A549 (cell line): ENCODE measurements around the gene TTC21A. TPM values are rescaled to one million over a fixed set of nuclear protein-coding genes. Genes with fewer than 3 reads are reported as not detected.

ENCODE experiments used
- ATAC-seq, 2 experiments: fragments of 200-7000 bp in 1 of 2; fragments of >200 bp in 1 of 2; cut with Nextera tagmentation in 1 of 2; cut with Tn5 transposase in 1 of 2; 3 replicates each; pipeline versions ENCODE4 v1.8.0 to v1.9.1; 2018 to 2020; ENCODE audit warnings: mild to moderate bottlenecking in 1 of 2, moderate library complexity in 1 of 2
- CTCF ChIA-PET: fragments of 300-600 bp; sonication (Branson Sonifier 250); formaldehyde crosslinking; extraction: SDS; loops from one replicate; lab custom pipeline; 2021; ENCODE audit warnings: antibody characterized with exemption, inconsistent platforms; lab: Yijun Ruan, JAX
- POLR2A ChIA-PET: fragments of 350-600 bp; formaldehyde crosslinking; extraction: SDS; loops from one replicate; lab custom pipeline; 2021; ENCODE audit warnings: antibody characterized with exemption, inconsistent platforms; lab: Yijun Ruan, JAX
- DNase-seq, 2 experiments: peaks; one replicate each; pipeline versions ENCODE4 v3.0.0 to v3.0.0-alpha.2; 2011 to 2016; ENCODE audit warnings: low read depth in 1 of 2, low spot score in 1 of 2
- FAIRE-seq: peaks from 2 replicates; lab custom pipeline; 2011; peaks lifted over from hg19 to GRCh38; lab: Jason Lieb, UNC
- H3K27ac ChIP-seq, 2 experiments: fragments of >200 bp; sonication (Bioruptor Twin); formaldehyde crosslinking; 3 replicates each; pipeline ENCODE4 v1.5.1; 2016 to 2017
- H3K4me1 ChIP-seq: fragments of >200 bp; sonication (Bioruptor Twin); formaldehyde crosslinking; 3 replicates; pipeline ENCODE4 v1.6.1; 2016
- H3K4me2 ChIP-seq: fragments of >200 bp; sonication (Bioruptor Twin); formaldehyde crosslinking; 3 replicates; pipeline ENCODE4 v1.6.1; 2016
- H3K4me3 ChIP-seq: fragments of >200 bp; sonication (Bioruptor Twin); formaldehyde crosslinking; 3 replicates; pipeline ENCODE4 v1.5.1; 2016
- H3K9me3 ChIP-seq: fragments of >200 bp; sonication (Bioruptor Twin); formaldehyde crosslinking; 3 replicates; pipeline ENCODE4 v1.6.1; 2016
- EHF ChIP-seq: fragments of 250-450 bp; sonication (Bioruptor Pico); IDR thresholded peaks from 2 replicates; pipeline ENCODE4 v1.5.0; 2020; ENCODE audit warnings: mild to moderate bottlenecking
- EP300 ChIP-seq, 2 experiments: fragments of >200 bp; sonication (Bioruptor Twin); formaldehyde crosslinking; IDR thresholded peaks; 2 replicates in 1 of 2; 3 replicates in 1 of 2; pipeline ENCODE4 v1.6.1; 2016 to 2017
- ESRRA ChIP-seq: fragments of 150-350 bp; IDR thresholded peaks from 2 replicates; pipeline ENCODE4 v1.6.1; 2014; ENCODE audit warnings: mild to moderate bottlenecking, low read length, borderline replicate concordance
- FOSL2 ChIP-seq, 2 experiments: fragments of 450-650 bp in 1 of 2; fragments of >200 bp in 1 of 2; sonication (Bioruptor Twin) in 1 of 2; formaldehyde crosslinking; IDR thresholded peaks; 2 replicates each; pipeline versions ENCODE4 v1.5.0 to v1.6.1; 2016 to 2020; ENCODE audit warnings: mild to moderate bottlenecking in 1 of 2, moderate library complexity in 1 of 2
- GATA3 ChIP-seq: IDR thresholded peaks from 2 replicates; pipeline ENCODE4 v1.6.1; 2012; ENCODE audit warnings: borderline replicate concordance
- HEYL ChIP-seq: fragments of 250-450 bp; sonication (Bioruptor Pico); IDR thresholded peaks from 2 replicates; pipeline ENCODE4 v1.8.0; 2021; ENCODE audit warnings: mild to moderate bottlenecking, moderate library complexity
- HOXA7 ChIP-seq: fragments of 250-450 bp; sonication (Bioruptor Pico); IDR thresholded peaks from 2 replicates; pipeline ENCODE4 v1.5.0; 2020; ENCODE audit warnings: mild to moderate bottlenecking, moderate library complexity
- HOXB5 ChIP-seq: fragments of 250-450 bp; sonication (Bioruptor Pico); IDR thresholded peaks from 2 replicates; pipeline ENCODE4 v1.5.0; 2020; ENCODE audit warnings: mild to moderate bottlenecking, moderate library complexity
- JUNB ChIP-seq: fragments of >200 bp; sonication (Bioruptor Twin); formaldehyde crosslinking; IDR thresholded peaks from 2 replicates; pipeline ENCODE4 v1.6.1; 2016
- NR3C1 ChIP-seq: fragments of >200 bp; sonication (Bioruptor Twin); formaldehyde crosslinking; IDR thresholded peaks from 3 replicates; pipeline ENCODE4 v1.6.1; 2017
- PHF8 ChIP-seq: fragments of 200-600 bp; sonication (generic); IDR thresholded peaks from 2 replicates; pipeline ENCODE4 v1.6.1; 2016; ENCODE audit warnings: low read depth, mild to moderate bottlenecking, antibody characterized with exemption, moderate library complexity, borderline replicate concordance
- POLR2A ChIP-seq: IDR thresholded peaks from 2 replicates; pipeline ENCODE4 v1.6.1; 2012; ENCODE audit warnings: mild to moderate bottlenecking, low read length
- RARB ChIP-seq: fragments of 250-450 bp; sonication (Bioruptor Pico); IDR thresholded peaks from 2 replicates; pipeline ENCODE4 v1.8.0; 2021; ENCODE audit warnings: mild to moderate bottlenecking, moderate library complexity
- RNF2 ChIP-seq: fragments of 200-600 bp; sonication (generic); IDR thresholded peaks from 2 replicates; pipeline ENCODE4 v1.6.1; 2016; ENCODE audit warnings: low read depth, mild to moderate bottlenecking, antibody characterized with exemption, moderate library complexity, borderline replicate concordance
- TFCP2L1 ChIP-seq: fragments of 250-450 bp; sonication (Bioruptor Pico); IDR thresholded peaks from 2 replicates; pipeline ENCODE4 v1.5.0; 2021; ENCODE audit warnings: mild to moderate bottlenecking
- TP53 ChIP-seq: fragments of 250-450 bp; sonication (Bioruptor Pico); IDR thresholded peaks from 2 replicates; pipeline ENCODE4 v1.5.0; 2021; ENCODE audit warnings: mild to moderate bottlenecking, moderate library complexity
- WGBS: methylation state at CpG from one replicate; pipeline ENCODE4 v1.1.6; 2017; ENCODE audit errors: missing lambda C conversion rate; 5-methylcytosine and 5-hydroxymethylcytosine counted together
- polyA plus RNA-seq, 4 experiments: library from polyadenylated mRNA; depleted of rRNA in 3 of 4; stranded (reverse); fragments of >200 nt; fragmentation: RNase III in 1 of 4; extraction: RNeasy Plus Mini Kit Qiagen cat#74134 plus additional on column Dnase treatment in 1 of 4; gene quantifications; 2 replicates in 3 of 4; 3 replicates in 1 of 4; pipeline ENCODE4 v1.2.3, GENCODE V29; 2011 to 2017
- TF ChIP-seq, protein P1 (sequence below): fragments of >200 bp; sonication (Bioruptor Twin); formaldehyde crosslinking; IDR thresholded peaks from 3 replicates; pipeline ENCODE4 v1.5.1; 2016
- TF ChIP-seq, protein P2 (sequence below): fragments of 150-350 bp; IDR thresholded peaks from 2 replicates; pipeline ENCODE4 v1.6.1; 2014; ENCODE audit warnings: low read depth, mild to moderate bottlenecking, low read length
- TF ChIP-seq, protein P3 (sequence below): IDR thresholded peaks from 2 replicates; pipeline ENCODE4 v1.6.1; 2012
- TF ChIP-seq, protein P4 (sequence below): fragments of 450-650 bp; IDR thresholded peaks from 2 replicates; pipeline ENCODE4 v1.6.1; 2014; ENCODE audit warnings: antibody characterized with exemption

TTC21A gene
- polyA plus RNA-seq, 2 of the 4 experiments (the other 2 are of a cell fraction): 1.1 to 1.4 TPM

DNA sequence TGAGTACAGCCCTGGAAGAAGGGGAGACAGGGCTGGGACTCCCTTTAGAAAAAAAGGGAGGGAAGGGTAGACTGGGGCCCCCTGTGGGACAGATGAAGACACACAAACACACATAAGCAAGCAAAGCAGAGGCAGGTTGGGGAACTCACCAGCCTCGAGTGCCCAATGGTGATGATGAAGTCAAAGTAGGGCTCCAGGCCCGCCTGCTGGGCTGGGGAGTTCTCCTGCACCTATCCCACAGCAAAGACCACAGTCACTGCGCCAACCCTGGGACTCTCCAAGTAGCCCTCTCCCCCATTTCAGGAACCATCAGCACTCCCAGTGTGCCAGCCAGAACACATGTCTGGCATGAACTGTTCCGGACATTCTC lies 4.2 kb upstream of the TTC21A start:
- H3K27ac ChIP-seq: no peak overlapping the region
- no peak overlapping the region for H3K4me2 ChIP-seq
- 85% methylated on average over 4 of the region's 4 CpGs for WGBS
- H3K4me1 ChIP-seq: peaks cover 13% of the 10 kb centered on the region; the same call in 2 of the 3 replicates
- H3K4me3 ChIP-seq: no peak overlapping the region
- no peak for ATAC-seq
- TF ChIP-seq EP300 (IDR thresholded peaks at IDR 0.05): no peak
- DNase-seq: no peak
- FAIRE-seq: no peak
- ChIA-PET POLR2A (no interaction called here), CTCF (interaction anchor here (0.9 to 14.1 kb wide), 4 partner anchors 12 to 187 kb away, joined by 3 to 164 read pairs (median 8); no protein-coding TSS in a partner anchor)
- no peaks in the 10 kb centered on the region for H3K9me3 ChIP-seq

DNA sequence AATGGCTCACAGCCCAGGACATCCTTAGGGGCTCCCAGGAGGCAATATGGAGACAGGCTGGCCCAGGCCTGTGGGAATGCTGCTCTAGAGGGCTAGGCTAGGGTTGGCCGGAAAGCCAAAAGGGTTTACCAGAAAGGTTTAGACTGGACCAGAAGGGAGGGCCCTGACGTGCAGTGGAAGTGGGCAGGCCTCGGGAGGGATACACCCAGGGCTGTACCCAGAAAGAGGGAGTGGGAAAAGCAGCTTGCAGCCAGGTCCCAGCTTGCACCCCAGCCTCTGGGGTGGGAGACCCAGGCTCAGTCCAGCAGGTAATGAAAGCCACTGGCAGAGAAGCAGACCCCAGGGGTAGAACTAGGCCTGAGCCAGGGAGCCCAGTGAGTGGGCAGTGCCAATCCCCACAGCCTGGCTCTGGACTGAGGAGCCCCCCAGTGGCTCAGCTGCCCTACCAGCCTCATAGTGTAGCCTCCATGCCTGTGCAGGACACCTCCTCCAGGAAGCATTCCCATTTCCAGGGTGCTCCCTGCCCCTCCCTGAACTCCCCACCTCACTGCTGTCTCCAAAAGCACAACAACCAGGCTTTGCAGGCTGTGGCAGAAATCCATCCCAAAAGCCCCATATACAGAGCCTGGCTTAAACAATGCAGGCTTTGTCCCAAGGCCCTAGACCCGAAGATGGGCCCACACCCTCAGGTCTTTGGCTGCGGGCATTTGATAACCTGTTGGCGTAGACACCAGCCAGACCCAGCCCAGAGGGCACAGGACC lies 3.5 kb upstream of the TTC21A start:
- FAIRE-seq (no peak), DNase-seq (no peak), ATAC-seq (no peak)
- no peaks in the 10 kb centered on the region for H3K9me3 ChIP-seq
- H3K27ac ChIP-seq: no peak overlapping the region
- ChIA-PET POLR2A (no interaction called here), CTCF (interaction anchor here (0.9 to 14.1 kb wide), 7 partner anchors 14 to 186 kb away, joined by 3 to 164 read pairs (median 3); no protein-coding TSS in a partner anchor)
- no peak overlapping the region for H3K4me2 ChIP-seq
- no peak overlapping the region for H3K4me3 ChIP-seq
- 92% methylated on average over 6 of the region's 6 CpGs for WGBS
- H3K4me1 ChIP-seq: peaks cover 13% of the 10 kb centered on the region; the same call in 2 of the 3 replicates
- TF ChIP-seq GATA3 (no peak), TP53 (CRISPR knock-in tag) (no peak), HOXB5 (CRISPR knock-in tag) (no peak), HEYL (no peak), ESRRA (no peak), EP300 (IDR thresholded peaks at IDR 0.05) (no peak), RARB (CRISPR knock-in tag) (no peak), NR3C1 (no peak)
- TF ChIP-seq, protein P1, sequence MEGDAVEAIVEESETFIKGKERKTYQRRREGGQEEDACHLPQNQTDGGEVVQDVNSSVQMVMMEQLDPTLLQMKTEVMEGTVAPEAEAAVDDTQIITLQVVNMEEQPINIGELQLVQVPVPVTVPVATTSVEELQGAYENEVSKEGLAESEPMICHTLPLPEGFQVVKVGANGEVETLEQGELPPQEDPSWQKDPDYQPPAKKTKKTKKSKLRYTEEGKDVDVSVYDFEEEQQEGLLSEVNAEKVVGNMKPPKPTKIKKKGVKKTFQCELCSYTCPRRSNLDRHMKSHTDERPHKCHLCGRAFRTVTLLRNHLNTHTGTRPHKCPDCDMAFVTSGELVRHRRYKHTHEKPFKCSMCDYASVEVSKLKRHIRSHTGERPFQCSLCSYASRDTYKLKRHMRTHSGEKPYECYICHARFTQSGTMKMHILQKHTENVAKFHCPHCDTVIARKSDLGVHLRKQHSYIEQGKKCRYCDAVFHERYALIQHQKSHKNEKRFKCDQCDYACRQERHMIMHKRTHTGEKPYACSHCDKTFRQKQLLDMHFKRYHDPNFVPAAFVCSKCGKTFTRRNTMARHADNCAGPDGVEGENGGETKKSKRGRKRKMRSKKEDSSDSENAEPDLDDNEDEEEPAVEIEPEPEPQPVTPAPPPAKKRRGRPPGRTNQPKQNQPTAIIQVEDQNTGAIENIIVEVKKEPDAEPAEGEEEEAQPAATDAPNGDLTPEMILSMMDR: no peak
- TF ChIP-seq, protein P2, sequence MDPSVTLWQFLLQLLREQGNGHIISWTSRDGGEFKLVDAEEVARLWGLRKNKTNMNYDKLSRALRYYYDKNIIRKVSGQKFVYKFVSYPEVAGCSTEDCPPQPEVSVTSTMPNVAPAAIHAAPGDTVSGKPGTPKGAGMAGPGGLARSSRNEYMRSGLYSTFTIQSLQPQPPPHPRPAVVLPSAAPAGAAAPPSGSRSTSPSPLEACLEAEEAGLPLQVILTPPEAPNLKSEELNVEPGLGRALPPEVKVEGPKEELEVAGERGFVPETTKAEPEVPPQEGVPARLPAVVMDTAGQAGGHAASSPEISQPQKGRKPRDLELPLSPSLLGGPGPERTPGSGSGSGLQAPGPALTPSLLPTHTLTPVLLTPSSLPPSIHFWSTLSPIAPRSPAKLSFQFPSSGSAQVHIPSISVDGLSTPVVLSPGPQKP: no peak
- TF ChIP-seq, protein P3, sequence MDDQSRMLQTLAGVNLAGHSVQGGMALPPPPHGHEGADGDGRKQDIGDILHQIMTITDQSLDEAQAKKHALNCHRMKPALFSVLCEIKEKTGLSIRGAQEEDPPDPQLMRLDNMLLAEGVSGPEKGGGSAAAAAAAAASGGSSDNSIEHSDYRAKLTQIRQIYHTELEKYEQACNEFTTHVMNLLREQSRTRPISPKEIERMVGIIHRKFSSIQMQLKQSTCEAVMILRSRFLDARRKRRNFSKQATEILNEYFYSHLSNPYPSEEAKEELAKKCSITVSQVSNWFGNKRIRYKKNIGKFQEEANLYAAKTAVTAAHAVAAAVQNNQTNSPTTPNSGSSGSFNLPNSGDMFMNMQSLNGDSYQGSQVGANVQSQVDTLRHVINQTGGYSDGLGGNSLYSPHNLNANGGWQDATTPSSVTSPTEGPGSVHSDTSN: no peak
- TF ChIP-seq, protein P4, sequence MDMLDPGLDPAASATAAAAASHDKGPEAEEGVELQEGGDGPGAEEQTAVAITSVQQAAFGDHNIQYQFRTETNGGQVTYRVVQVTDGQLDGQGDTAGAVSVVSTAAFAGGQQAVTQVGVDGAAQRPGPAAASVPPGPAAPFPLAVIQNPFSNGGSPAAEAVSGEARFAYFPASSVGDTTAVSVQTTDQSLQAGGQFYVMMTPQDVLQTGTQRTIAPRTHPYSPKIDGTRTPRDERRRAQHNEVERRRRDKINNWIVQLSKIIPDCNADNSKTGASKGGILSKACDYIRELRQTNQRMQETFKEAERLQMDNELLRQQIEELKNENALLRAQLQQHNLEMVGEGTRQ: no peak

DNA sequence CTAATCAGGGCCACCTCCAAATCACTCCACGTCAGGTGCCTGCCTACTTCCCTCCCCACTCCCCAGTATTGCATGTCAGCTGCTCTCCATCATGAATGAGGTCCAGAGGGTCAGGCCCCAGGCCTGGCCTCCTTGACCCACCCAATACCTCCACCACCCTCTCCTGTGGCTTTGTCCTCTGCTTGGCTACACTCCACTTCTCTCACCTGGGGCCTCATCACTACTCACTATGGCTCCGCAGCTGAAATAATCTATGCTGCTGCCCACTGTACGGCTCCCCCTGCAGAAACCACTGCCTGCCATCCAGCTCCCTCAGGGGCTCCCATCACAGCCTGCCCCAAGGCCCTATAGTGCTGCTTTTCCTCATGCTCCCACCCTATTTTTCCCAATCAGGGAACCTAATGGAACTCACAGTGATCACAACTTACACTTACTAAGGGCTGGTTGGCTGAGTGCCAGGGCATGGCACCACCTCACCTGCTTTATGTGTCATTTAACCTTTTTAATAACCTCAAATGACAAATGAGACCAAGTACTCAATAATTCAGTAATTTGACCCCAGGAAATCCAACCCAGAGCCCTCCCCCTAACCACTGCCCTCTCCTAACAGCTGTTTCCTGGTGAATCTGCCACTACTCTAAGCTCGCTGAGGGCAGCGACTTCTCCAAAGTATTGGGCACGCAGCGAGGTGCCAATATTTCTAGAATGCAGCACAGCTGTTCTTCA lies 2.4 kb upstream of the TTC21A start:
- FAIRE-seq (no peak), ATAC-seq (no peak), DNase-seq (no peak)
- Histone ChIP-seq H3K27ac (no peak overlapping the region), H3K4me1 (peaks cover 13% of the 10 kb centered on the region; the same call in 2 of the 3 replicates), H3K9me3 (no peaks in the 10 kb centered on the region), H3K4me2 (no peak overlapping the region; the same call in 2 of the 3 replicates), H3K4me3 (no peak overlapping the region)
- CTCF ChIA-PET: interaction anchor here (0.9 to 14.1 kb wide), 7 partner anchors 13 to 185 kb away, joined by 3 to 164 read pairs (median 3); no protein-coding TSS in a partner anchor
- no peak for TF ChIP-seq HOXA7
- TF ChIP-seq RNF2: no peak
- no peak for TF ChIP-seq ESRRA
- TF ChIP-seq HEYL: no peak
- TF ChIP-seq FOSL2 (IDR thresholded peaks at IDR 0.05): no peak
- no peak for TF ChIP-seq FOSL2 (CRISPR knock-in tag; IDR thresholded peaks at IDR 0.05)
- TF ChIP-seq TFCP2L1 (CRISPR knock-in tag): no peak
- no peak for TF ChIP-seq PHF8
- no peak for TF ChIP-seq POLR2A
- no peak for TF ChIP-seq JUNB
- TF ChIP-seq, protein P4: no peak
- TF ChIP-seq EHF: no peak
- TF ChIP-seq, protein P1: no peak
- WGBS: 92% methylated on average over 7 of the region's 7 CpGs
- POLR2A ChIA-PET: no interaction called here
